HG02938 (cell line): ENCODE measurements around the gene CDH8.
"Not testable (repeated sequence)": the region's sequence is repeated elsewhere in the genome, so short reads cannot be mapped to it uniquely, and the experiment has no call there.

Experiments
- ATAC-seq: cut with Tn5 transposase; IDR thresholded peaks from one replicate; pipeline ENCODE4 v1.9.1; 2021; ENCODE audit warnings: mild to moderate bottlenecking, moderate library complexity; ENCODE audit not compliant: unreplicated experiment

The CDH8 gene

DNA sequence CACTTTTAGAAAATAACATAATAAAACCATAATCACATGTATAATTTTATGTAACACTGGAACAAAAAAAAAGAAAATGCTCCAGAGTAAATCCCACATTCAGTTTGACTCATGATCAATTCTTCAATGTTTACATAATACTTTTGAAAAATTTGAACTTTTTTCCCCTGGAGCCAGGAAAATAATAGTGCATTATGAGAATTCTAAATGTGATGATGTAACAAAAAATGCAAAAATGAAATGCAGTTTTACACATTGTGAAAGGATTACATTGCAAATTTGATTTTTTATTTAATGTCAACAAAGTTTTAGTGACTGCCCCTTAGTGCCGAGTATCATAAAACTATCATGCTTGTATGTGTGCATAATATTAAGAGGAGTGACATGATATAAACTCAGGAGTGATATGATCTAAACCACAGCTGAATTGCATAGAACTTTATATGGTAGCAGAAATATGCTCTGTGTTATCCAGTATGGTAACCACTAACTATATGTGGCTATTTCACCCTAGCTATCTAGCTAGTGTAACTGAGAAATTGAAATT, 238.2 kb downstream of the CDH8 start:
- no peak for ATAC-seq

DNA sequence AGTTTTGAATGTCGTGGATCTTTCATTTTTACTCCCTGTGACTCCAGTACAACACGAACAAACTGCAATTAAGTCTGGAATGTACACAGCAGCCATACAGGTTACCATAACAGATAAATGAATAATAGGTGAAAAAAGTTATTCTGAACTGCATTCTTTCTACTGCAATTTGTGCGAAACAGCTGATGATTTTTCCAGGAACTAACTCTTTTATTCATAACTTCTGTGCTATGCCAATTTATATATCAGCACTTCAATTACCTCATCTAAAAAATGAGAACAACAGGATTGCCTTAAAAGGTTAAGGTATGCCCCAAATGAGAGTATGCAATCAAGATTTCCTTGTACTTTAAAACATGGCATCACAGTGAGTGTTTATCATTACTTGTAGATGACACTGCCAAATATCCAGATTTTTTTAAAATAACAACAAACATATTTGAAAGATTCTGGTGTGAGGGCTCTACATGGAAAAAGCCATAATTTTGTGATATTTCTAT, 238.9 kb downstream of the CDH8 start:
- no peak for ATAC-seq

DNA sequence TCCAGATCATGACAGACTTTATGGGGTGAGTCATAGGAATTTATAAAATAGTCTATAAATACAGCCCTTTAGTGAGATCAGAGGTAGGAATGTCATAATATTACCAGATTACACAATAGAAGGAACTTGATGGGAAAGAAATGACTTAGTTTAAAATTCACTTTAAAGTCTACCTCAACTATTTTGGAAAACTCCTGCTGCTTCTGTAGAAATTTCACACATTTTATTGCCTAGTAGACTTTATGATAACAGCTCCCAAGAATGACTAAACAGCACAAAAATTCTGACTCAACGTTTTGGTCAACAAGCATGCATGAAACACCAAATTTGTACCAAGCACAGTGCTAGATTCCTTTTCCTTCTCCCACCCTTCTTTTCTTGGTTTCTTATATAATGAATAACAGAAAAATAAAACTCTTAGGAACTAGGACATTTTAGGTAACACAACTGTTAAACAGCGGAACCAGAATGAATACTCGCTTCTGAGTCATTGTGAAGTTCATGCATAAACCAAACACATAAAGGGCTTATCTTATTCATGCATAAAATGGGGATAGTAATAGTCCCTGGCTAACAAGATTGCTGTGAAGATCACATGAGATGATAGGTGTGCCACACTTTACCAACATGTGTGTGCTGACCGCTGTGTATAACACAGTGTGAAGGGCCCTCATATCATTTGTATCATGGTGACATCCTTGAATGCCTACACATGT, 243.9 kb downstream of the CDH8 start:
- no peak for ATAC-seq

DNA sequence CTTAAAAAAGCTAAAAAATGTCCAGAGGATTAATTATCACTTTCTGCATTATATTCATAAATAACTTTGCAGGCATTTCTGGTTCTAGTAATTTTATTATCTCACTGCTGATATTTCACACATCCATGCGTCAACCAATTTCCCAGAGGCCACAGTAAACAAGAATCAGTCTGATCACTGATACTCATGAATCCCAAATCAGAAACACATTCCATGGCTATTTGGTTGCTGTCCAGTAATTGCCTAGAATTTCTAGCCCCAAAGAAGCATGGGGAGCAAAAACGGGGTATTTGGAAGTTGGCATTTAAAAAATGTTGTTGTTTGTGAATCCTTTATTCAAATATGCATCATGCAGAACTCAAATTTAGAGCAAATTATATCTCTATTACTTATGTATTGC, 244.8 kb downstream of the CDH8 start:
- no peak for ATAC-seq

DNA sequence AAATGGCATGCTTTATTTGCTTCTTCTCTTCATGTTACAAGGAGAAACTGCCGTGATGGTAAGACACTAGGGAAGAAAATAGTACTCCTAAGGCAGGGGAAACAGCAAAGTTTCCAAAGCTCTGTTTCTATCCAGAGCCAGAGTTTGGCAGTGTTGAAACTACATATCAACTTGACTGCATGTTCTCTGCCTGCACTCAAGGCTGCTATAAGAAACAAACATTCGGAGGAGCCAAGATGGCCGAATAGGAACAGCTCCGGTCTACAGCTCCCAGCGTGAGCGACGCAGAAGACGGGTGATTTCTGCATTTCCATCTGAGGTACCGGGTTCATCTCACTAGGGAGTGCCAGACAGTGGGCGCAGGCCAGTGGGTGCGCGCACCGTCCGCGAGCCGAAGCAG, 254.4 kb downstream of the CDH8 start:
- ATAC-seq: not testable (repeated sequence)

DNA sequence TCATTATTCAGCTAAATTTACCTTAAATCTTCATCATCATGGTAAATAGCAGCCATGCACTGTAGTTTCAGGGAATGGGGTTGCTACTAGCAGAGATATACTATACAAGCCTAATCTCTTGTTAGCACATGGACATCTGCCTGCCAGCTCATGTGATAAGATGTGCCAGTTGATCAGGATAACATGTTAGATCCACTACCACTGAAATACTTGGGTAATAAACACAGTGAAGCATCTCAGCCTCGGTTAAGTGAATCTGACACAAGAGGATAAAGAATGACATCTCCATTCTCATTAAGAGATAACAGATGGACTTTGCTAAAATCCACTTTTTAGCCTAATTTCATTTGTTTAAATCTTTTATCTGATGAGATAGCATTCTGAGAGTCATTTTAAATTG, 256.1 kb downstream of the CDH8 start:
- no peak for ATAC-seq

DNA sequence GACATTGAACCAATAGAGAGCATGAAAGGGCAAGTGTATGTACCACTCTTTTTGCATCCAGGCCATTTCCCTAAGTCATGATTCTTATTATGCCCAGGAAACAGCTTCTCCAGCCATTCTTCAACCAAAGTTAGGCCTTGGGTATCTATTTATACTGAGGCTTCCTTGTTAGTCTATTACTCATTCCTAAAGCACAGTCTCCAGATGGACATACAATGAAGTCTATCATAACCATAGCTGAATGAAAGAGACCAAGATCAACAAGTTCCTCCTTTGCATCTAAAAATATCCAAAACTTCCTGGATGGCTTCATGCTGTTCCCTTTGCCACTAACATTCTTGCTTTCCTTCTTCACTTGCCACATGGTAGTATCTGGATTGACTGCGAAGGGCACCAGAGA, 265.9 kb downstream of the CDH8 start:
- ATAC-seq: no peak

DNA sequence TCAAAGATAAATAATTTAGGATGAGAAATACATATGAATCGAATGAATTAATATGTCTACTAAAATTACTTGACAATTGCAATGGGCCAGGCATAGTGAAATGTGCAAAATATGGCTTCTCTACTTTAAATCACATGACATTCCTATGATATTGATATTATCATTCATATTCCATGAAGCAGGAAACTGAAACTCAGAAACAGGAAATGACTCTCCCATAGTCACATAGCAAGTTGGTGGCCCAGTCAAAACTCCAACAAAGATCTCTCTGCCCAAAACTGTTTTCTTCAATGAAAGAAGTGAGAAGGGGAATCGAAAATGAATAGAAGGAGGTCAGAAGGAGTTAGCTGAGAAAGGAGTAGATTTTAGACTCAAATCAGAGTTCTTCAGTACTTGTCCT, 272.2 kb downstream of the CDH8 start:
- ATAC-seq: no peak

DNA sequence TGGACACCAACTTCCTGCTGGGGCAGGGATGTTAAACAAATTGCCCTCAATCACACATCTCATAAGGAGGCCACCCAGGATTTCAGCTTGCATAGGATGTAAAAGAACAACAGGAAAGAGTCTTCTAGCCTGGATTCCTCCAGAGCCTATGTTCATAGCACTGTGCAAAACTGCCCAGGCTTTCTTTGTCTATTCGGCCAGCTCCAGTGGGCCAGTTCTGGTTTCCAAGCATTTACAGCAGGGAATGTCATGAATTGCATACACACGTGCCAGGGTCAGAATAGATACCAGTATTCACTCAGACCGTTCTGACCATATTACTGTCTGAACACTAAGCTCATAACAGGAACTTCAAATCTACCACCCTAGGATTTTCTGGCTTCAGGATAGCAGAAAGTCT, 273.2 kb downstream of the CDH8 start:
- ATAC-seq: no peak

DNA sequence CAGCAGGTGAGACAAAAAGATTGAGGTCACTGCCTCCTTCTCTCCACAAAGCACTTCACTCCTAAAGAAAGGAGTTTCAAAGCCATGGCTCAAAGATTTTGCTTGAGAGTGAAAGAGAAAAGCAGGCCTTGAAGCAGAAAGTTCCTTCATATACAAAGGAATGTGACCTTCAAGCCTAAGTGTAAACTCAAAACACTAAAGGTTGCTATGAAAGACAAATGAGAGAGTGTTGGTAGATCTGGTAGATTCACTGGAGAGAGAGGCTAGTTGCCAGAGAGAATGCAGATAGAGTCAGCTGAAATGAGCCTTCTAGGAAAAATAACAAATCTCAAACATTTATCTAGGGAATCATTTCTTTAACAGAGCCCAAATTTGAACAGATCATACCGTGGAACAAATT, 305.2 kb downstream of the CDH8 start:
- ATAC-seq: no peak

DNA sequence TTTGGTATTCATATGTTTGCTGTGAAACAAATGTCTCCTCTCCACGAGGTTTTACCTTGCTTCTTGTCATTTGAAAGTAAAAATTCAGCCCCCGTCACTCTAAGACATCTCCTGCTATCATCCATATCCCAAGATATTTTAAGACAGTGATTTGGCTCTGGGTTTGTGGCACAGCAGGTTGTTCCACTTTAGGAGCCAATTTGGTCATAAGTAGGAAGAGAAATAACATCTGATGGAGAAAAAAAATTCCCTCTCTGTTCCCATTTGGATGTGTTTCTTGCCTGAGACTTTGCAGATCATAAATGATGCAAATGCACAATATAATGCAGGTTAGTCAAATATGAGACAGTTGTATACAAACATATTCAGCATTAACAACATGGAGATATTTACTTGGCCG, 309.5 kb downstream of the CDH8 start:
- no peak for ATAC-seq

DNA sequence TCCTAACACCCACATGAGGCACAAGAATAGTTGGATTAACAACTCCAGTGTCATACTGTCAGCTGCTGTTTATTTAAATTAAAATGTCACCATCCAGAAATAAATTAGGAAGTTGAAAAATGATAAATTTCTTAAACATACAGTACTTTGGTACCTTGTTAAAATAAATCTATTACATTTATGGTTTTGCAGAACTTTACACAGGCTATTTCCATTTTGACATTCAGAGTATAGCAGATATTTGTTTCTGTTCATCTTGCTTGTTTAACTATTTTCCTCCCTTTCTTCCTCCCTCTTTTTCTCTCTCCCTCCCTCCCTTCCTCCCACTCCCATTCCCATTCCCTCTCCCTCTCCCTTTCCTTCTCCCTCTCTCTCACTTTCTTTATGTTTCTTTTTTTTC, 310.1 kb downstream of the CDH8 start:
- no peak for ATAC-seq

DNA sequence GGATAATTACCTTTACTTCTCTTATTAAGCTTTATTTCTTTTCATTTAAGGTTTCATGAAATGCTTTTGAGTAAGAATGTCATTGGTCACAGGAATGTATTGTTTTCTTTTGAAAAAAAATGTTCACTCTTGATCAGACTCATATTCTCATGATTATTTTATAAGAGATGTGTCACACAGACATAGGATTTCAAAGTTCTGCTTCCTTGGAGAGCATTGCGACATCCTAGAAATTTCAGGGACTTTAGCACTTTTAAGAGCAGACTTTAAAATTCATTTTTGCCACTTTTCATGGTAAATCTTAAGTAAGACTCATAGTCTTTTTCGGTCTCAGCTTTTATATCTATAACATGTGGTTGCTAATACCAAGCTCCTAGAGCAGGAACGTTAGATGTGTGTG, 314.7 kb downstream of the CDH8 start:
- ATAC-seq: no peak

DNA sequence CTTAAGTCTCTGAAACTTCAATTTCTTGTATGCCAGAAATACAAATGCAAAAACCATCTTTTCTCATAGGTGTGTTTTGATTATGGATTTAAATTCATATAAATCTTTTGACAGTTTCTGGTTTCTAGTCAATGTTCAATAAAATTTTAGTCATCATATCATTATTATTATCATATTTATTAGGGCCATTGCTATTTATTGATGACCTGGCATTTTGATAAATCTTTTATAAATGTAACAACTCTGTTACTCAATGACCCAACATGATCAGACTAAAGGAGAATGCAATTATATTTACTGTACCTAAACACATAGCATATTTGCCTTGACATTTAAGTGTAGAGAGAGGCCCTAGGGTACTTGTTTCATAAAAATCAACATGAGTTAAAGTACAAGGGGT, 320.8 kb downstream of the CDH8 start:
- no peak for ATAC-seq

DNA sequence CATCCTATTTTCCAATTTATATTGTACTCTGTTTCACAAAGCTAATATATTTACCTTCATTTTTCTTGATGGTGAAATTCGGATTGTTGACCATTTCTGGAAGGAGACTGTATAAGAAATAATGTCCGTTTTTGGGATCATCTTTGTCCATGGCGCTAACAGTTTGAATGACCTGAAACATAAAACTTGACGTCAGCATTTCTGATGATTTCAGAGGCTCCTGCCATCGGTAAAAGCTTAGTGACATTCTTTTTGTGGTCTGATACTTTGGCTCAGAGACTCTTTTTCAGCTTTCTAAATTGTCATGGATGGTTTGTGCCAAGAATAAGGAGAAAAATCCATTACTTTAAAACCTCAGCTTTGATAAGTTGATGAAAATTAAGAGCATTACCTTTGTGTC, 322.5 kb downstream of the CDH8 start:
- ATAC-seq: no peak

DNA sequence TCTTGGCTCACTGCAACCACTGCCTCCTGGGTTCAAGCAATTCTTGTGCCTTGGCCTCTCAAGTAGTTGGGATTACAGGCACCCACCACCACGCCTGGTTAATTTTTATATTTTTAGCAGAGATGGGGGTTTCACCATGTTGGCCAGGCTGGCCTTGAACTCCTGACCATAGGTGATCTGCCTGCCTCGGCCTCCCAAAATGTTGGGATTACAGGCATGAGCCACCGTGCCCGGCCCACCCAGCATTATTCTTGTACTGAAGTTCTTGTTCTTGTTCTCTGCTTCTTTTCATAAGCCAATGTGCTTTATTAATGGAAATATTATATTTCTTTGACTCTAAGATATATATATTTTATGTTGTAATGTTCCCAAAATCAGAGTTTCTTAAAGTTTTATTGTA, 336.6 kb downstream of the CDH8 start:
- not testable (repeated sequence) for ATAC-seq

DNA sequence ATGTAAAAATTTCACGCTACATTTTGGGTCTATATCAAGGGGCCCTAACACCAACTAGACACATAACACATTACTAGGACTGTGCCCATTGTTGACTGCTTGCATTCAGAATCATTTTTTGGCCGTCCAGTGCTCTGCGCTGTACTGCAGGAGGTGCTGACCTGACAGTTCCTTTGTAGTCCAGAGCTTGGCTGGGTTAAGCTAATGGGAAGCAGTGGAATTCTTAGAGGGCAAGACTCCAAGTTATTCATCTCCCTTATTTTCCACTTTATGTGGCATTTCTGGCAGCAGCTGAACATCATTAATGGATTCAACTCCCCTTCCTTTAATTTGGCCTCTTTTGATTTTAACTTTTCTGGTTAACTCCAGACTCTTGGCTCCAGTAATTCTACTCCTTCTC, 351.7 kb downstream of the CDH8 start:
- no peak for ATAC-seq

DNA sequence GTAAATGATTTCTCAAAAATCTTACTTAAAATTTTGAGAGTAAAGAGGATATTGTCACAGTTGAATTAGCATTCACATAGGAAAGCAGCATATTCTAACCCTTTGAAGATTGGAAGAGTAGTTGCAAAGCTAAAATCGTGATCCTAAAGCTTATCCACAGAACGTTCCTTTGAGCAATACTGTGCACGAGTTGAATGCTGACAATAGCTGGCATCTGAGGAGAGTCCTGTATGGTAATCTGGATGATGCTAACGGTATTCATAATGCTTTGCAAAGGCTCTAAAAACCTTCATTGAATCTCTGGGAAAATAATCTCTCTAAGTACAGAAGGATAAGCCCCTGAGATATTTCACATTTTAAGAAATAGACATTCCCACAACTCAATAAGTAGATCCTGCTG, 354.6 kb downstream of the CDH8 start:
- ATAC-seq: no peak

DNA sequence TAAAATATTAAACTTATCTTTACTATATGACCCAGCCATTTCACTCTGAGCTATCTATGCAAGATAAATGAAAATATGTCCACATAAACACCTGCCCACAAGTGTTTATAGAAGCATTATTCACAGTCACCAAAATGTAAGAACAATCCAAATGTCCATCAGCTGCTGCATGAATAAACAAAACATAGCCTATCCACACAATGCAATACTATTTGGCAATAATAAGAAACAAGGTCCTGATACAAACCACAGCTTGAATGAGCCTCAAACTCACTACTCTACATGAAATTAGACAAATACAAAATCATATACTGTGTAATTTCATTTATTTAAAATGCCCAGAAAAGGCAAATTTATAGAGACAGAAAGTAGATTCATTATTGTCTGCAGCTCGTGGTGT, 355.1 kb downstream of the CDH8 start:
- ATAC-seq: no peak

DNA sequence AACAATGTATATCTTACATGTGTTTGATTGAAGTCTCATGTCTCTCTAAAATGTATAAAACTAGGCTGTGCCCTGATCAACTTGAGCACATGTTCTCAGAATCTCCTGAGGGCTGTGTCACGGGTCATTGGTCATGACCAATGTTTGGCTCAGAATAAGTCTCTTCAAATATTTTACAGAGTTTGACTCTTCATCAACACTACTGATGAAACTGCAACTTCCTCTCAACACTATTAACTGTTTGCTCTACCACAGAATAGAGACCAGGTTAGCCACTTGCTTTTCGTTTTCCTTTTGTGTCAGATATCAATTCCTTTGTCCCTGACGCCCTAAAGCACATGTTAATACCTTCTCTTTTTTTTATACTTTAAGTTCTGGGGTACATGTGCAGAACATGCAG, 358.1 kb downstream of the CDH8 start:
- ATAC-seq: no peak

DNA sequence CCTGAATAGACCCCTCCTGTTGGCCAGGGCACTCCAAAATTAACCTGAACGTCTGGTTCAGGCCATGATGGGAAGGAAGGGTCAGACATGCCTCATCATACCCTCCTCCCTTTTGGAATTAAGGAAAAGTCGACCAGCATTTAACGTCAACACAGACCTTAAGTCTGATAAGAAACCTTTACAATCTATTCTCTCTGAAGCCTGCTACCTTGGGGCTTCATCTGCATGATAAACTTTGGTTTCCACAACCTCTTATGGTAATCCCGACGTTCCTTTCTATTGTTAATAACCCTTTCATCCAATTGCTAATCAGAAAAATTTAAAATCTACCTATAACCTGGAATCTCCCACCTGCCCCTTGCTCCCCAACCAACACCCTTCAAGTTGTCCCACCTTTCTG, 358.5 kb downstream of the CDH8 start:
- no peak for ATAC-seq

DNA sequence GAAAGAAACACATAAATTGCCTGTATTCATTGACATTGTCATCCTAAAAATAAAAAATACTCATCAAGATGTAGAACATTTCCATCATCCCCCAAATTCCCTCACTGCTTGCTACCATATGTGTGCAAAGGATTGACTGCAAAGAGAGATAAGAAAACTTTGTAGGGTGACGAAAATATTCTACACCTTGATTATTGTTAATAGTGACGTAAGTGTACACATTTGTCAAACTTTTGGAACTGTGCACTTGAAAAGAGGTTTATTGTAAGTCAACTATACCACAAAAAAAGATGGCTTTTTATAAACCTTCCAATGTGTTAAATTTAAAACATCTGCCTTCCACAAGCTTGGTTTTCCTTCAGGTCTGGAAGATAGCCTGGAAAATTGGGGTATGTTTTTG, 359.5 kb downstream of the CDH8 start:
- ATAC-seq: no peak

DNA sequence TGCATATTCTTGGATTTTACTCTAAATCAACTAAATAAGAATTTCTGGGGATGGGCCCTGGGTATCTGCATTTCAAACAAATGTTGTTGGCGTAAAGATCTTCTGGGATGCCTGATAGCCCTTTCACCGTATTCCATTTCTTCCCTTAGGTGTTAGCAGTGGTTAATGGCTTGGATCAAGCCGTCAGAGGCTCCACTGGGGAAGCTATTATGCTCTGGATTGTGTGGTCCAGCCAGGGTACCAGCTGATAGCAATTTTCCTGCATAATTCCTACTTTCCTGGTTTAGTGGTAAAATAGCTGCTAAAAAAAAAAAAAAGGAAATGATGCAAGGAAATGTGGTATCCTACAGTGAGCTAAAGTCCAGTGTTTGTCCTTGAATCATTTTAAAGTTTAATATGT, 365.1 kb downstream of the CDH8 start:
- ATAC-seq: no peak
